Tibial nerve (tissue), 4 donors: ENCODE results near the gene TRDMT1. TPM values are rescaled to one million over a fixed set of nuclear protein-coding genes. Genes with fewer than 3 reads are reported as not detected.
"Not testable (repeated sequence)": the region's sequence is repeated elsewhere in the genome, so short reads cannot be mapped to it uniquely, and the experiment has no call there.

ENCODE experiments used
- DNase-seq, 2 donors: peaks; one replicate each; pipeline ENCODE4 v3.0.0-alpha.2; 2019; ENCODE audit warnings: low spot score in 2 of 2
- H3K27ac ChIP-seq, 4 donors: fragments of 200-600 bp; sonication (generic) in 3 of 4; one replicate each; pipeline ENCODE4 v1.5.1; 2017 to 2019; ENCODE audit warnings: mild to moderate bottlenecking in 1 of 4
- H3K27me3 ChIP-seq, 2 donors: fragments of 200-600 bp; sonication (generic) in 1 of 2; one replicate each; pipeline versions ENCODE4 v1.5.1 to v1.6.0; 2017 to 2019
- H3K36me3 ChIP-seq, 3 donors: fragments of 200-600 bp; sonication (generic); one replicate each; pipeline ENCODE4 v1.5.1; 2018 to 2019
- H3K4me1 ChIP-seq, 4 donors: fragments of 200-600 bp; sonication (generic) in 3 of 4; one replicate each; pipeline ENCODE4 v1.5.1; 2017 to 2019
- H3K4me3 ChIP-seq, 4 donors: fragments of 200-600 bp; sonication (generic) in 3 of 4; one replicate each; pipeline ENCODE4 v1.5.1; 2017 to 2019; ENCODE audit warnings: mild to moderate bottlenecking in 1 of 4, moderate library complexity in 1 of 4
- H3K9me3 ChIP-seq, 4 donors: fragments of 200-600 bp; sonication (generic) in 3 of 4; one replicate each; pipeline ENCODE4 v1.5.1; 2017 to 2019
- EP300 ChIP-seq, 2 donors: sonication (generic); formaldehyde crosslinking; IDR thresholded peaks; one replicate each; pipeline ENCODE4 v1.6.1; 2017; ENCODE audit warnings: antibody characterized with exemption in 2 of 2, mild to moderate bottlenecking in 1 of 2
- POLR2A ChIP-seq, 2 donors: fragments of 450-650 bp; IDR thresholded peaks; one replicate each; pipeline ENCODE4 v1.6.1; 2017; ENCODE audit warnings: antibody characterized with exemption in 2 of 2, mild to moderate bottlenecking in 2 of 2, moderate library complexity in 2 of 2
- WGBS, 2 donors: methylation state at CpG; one replicate each; pipeline ENCODE4 v1.1.5; 2018; 5-methylcytosine and 5-hydroxymethylcytosine counted together
- total RNA-seq, 4 donors: library from RNA; depleted of rRNA; stranded (reverse); fragments of >200 nt; gene quantifications; one replicate each; pipeline ENCODE4 v1.1.0, GENCODE V29; 2016
- TF ChIP-seq, protein P1 (sequence below), 5 experiments: fragments of 200-600 bp in 3 of 5; fragments of 450-650 bp in 2 of 5; sonication (generic) in 3 of 5; IDR thresholded peaks; one replicate each; pipeline ENCODE4 v1.5.1; 2016 to 2019; ENCODE audit warnings: antibody characterized with exemption in 5 of 5, mild to moderate bottlenecking in 3 of 5, moderate library complexity in 2 of 5

The TRDMT1 gene
- total RNA-seq, 4 donors from 2014 or later: 12.9 to 17.5 (median 16.0) TPM

DNA sequence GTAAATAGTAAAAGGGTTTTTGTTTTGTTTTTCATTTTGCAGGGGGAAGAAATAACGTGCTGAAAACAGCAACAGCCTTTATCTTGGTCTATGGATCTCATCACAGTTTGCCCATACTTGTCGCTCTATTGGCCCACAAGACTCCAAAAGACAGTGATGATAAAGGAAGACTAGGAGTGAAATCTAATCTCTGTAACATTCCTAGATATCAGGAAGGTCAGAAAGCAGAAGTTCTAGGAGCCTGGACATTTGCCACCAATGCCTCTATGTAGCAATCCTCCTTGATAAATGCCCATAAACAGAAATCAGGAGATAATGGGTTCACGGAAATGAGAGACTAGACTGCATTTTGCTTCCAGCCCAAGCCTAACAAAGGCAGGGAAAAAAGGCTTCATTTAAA lies 80.8 kb downstream of the TRDMT1 start:
- H3K36me3 ChIP-seq: no peaks in the 10 kb centered on the region
- no peak for TF ChIP-seq EP300 (IDR thresholded peaks at IDR 0.05)
- no peak for TF ChIP-seq POLR2A (IDR thresholded peaks at IDR 0.05)
- TF ChIP-seq, protein P1, sequence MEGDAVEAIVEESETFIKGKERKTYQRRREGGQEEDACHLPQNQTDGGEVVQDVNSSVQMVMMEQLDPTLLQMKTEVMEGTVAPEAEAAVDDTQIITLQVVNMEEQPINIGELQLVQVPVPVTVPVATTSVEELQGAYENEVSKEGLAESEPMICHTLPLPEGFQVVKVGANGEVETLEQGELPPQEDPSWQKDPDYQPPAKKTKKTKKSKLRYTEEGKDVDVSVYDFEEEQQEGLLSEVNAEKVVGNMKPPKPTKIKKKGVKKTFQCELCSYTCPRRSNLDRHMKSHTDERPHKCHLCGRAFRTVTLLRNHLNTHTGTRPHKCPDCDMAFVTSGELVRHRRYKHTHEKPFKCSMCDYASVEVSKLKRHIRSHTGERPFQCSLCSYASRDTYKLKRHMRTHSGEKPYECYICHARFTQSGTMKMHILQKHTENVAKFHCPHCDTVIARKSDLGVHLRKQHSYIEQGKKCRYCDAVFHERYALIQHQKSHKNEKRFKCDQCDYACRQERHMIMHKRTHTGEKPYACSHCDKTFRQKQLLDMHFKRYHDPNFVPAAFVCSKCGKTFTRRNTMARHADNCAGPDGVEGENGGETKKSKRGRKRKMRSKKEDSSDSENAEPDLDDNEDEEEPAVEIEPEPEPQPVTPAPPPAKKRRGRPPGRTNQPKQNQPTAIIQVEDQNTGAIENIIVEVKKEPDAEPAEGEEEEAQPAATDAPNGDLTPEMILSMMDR (IDR thresholded peaks at IDR 0.05): no peak
- no peak overlapping the region for H3K4me3 ChIP-seq
- DNase-seq: no peak
- WGBS, 2 donors: 59 to 67% methylated on average over 3 of the region's 3 CpGs
- no peaks in the 10 kb centered on the region for H3K9me3 ChIP-seq
- no peaks in the 10 kb centered on the region for H3K27me3 ChIP-seq
- peaks cover 0 to 9% (median 0%) of the 10 kb centered on the region in 4 donors for H3K4me1 ChIP-seq
- no peak overlapping the region for H3K27ac ChIP-seq

- no peaks in the 10 kb centered on the region for H3K27me3 ChIP-seq
- no peaks in the 10 kb centered on the region for H3K9me3 ChIP-seq
- 51 to 60% methylated on average over 3 of the region's 3 CpGs for WGBS, 2 donors
- H3K4me3 ChIP-seq: no peak overlapping the region
- peaks cover 0 to 13% (median 0%) of the 10 kb centered on the region in 4 donors for H3K4me1 ChIP-seq
- no peak overlapping the region for H3K27ac ChIP-seq
- no peak for DNase-seq
- no peaks in the 10 kb centered on the region for H3K36me3 ChIP-seq
- TF ChIP-seq EP300 (IDR thresholded peaks at IDR 0.05): no peak
- TF ChIP-seq POLR2A (IDR thresholded peaks at IDR 0.05): no peak
- TF ChIP-seq, protein P1 (IDR thresholded peaks at IDR 0.05): no peak
Observed at GRCh38 chr10:17119845-17120244, 81.6 kb downstream of the TRDMT1 start.

DNA sequence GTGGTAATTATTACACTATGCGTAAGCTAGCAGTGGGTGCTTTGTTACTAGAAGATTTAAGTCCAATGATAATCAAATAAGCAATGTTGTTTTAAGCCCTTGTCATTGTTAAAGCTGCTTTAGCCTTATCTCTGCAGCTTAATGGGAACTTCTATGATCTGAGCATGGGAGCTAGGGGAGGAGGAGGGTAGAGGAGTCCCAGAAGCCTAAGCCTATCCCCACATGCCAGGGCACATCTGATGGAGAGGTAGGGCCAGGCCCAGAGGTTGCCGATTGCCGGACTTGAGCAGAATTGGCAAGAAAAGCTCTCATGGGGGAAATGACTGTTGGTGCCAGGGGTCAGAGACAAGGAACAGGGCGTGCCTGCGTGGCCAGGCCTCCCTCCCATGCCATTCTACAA lies 85.3 kb downstream of the TRDMT1 start:
- no peak overlapping the region for H3K27ac ChIP-seq
- TF ChIP-seq, protein P1 (IDR thresholded peaks at IDR 0.05): no peak
- TF ChIP-seq EP300 (IDR thresholded peaks at IDR 0.05): peak in 1 of 2 donors; percentile 15
- 66 to 76% methylated on average over 5 of the region's 5 CpGs for WGBS, 2 donors

DNA sequence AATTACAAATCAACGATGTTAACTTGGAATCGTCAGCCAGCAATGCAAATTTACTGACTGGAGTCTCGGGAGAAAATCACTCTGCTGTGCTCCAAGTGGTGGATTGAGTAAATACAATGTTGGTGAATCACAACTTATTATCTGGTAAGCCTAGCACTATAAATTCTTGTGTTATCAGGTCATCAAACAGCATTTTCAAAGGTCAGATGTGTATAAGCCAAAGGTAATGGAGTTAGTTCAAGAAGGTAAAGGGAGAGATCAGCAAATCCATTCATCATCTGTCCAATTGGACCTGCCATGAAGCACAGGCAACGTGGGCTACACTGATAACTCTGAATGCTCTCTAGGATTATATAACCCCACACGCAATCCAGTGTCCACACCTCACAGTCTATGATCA lies 85.8 kb downstream of the TRDMT1 start:
- H3K36me3 ChIP-seq: no peaks in the 10 kb centered on the region
- peaks cover 0 to 13% (median 0%) of the 10 kb centered on the region in 4 donors for H3K4me1 ChIP-seq
- no peaks in the 10 kb centered on the region for H3K27me3 ChIP-seq
- TF ChIP-seq POLR2A (IDR thresholded peaks at IDR 0.05): no peak
- no peak for TF ChIP-seq EP300 (IDR thresholded peaks at IDR 0.05)
- TF ChIP-seq, protein P1 (IDR thresholded peaks at IDR 0.05): no peak
- H3K4me3 ChIP-seq: no peak overlapping the region
- H3K27ac ChIP-seq: no peak overlapping the region
- 71 to 73% methylated on average over 5 of the region's 5 CpGs for WGBS, 2 donors
- DNase-seq: no peak
- no peaks in the 10 kb centered on the region for H3K9me3 ChIP-seq

More for the DNA sequence above, 85.3 kb downstream of the TRDMT1 start:
- DNase-seq: no peak
- Histone ChIP-seq H3K9me3 (no peaks in the 10 kb centered on the region), H3K27me3 (no peaks in the 10 kb centered on the region), H3K36me3 (no peaks in the 10 kb centered on the region), H3K4me3 (no peak overlapping the region), H3K4me1 (peaks cover 0 to 13% (median 0%) of the 10 kb centered on the region in 4 donors)

DNA sequence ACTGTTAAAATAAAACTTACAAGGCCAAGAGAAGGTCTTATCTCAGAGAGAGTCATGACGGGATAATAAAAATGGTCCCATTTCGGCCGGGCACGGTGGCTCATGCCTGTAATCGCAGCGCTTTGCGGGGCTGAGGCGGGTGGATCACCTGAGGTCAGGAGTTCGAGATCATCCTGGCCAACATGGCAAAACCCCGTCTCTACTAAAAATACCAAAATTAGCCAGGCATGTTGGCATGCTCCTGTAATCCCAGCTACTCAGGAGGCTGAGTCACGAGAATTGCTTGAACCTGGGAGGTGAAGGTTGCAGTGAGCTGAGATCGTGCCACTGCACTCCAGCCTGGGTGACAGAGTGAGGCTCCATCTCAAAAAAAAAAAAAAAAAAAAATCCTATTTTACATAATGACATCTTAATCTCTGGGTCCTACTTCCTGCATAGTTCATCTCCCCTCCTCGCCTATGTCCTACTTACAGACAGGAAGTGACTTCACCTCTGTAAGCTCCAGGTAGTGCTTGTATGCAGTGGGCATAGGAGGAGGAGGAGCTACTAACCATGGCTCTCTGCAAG lies 86.5 kb downstream of the TRDMT1 start:
- not testable (repeated sequence) for H3K4me3 ChIP-seq, H3K27ac ChIP-seq, H3K27me3 ChIP-seq, H3K9me3 ChIP-seq, H3K36me3 ChIP-seq, DNase-seq
- H3K4me1 ChIP-seq: peaks cover 0 to 13% (median 0%) of the 10 kb centered on the region in 4 donors
- 91 to 94% methylated on average over 13 of the region's 13 CpGs for WGBS, 2 donors
